ENCODE measurements around the gene RNF114. TPM values are rescaled to one million over a fixed set of nuclear protein-coding genes. Genes with fewer than 3 reads are reported as not detected.

Gene RNF114
- total and polyA plus RNA-seq, 2 donors (not counting 1 experiment from before 2014, with no cell fraction given): 65.2 to 70.2 TPM

GRCh38 chr20:49890471-49891361, 45.5 kb upstream of the RNF114 start:
- Histone ChIP-seq H3K4me1 (ENCODE audit: control insufficient read depth, extremely low read depth, insufficient read depth, low read length) (peaks cover 13% of the 10 kb centered on the region), H3K36me3 (ENCODE audit: control insufficient read depth, insufficient read depth, low read length) (peaks cover 6% of the 10 kb centered on the region), H3K4me2 (ENCODE audit: extremely low read depth, insufficient read depth, low read length) (no peak overlapping the region), H3K27me3 (ENCODE audit: control insufficient read depth, insufficient read depth, low read length) (no peaks in the 10 kb centered on the region), H3K9ac (ENCODE audit: insufficient read depth, low read length) (no peak overlapping the region), H3K27ac (ENCODE audit: insufficient read depth, low read length) (no peak overlapping the region), H4K20me1 (ENCODE audit: control insufficient read depth, extremely low read depth, insufficient read depth, low read length) (no peaks in the 10 kb centered on the region), H3K9me3 (ENCODE audit: control insufficient read depth, insufficient read depth, low read depth, low read length) (no peaks in the 10 kb centered on the region), H3K4me3 (replicated peaks in 1 of 4; ENCODE audit: control extremely low read depth in 1 of 4, insufficient read depth in 1 of 4, low read depth in 3 of 4, low read length in 4 of 4) (no peak overlapping the region), H2AFZ (ENCODE audit: low read length) (no peak overlapping the region), H3K79me2 (ENCODE audit: control insufficient read depth, insufficient read depth, low read length) (no peaks in the 10 kb centered on the region)
- DNase-seq (ENCODE audit: low read depth in 2 of 2): no peak
- TF ChIP-seq EZH2 (IDR thresholded peaks at IDR 0.05; ENCODE audit: low read length, missing control alignments) (no peak), CTCF (conservative IDR thresholded peaks at IDR 0.05 in 1 of 2, IDR thresholded peaks at IDR 0.05 in 1 of 2; ENCODE audit: low read depth in 1 of 2, low read length in 2 of 2) (no peak)

GRCh38 chr20:49891476-49892110, 44.6 kb upstream of the RNF114 start:
- Histone ChIP-seq H3K27me3 (ENCODE audit: control insufficient read depth, insufficient read depth, low read length) (no peaks in the 10 kb centered on the region), H3K9ac (ENCODE audit: insufficient read depth, low read length) (no peak overlapping the region), H2AFZ (ENCODE audit: low read length) (no peak overlapping the region), H3K4me2 (ENCODE audit: extremely low read depth, insufficient read depth, low read length) (no peak overlapping the region), H3K4me1 (ENCODE audit: control insufficient read depth, extremely low read depth, insufficient read depth, low read length) (peaks cover 13% of the 10 kb centered on the region), H3K36me3 (ENCODE audit: control insufficient read depth, insufficient read depth, low read length) (peaks cover 4% of the 10 kb centered on the region), H3K79me2 (ENCODE audit: control insufficient read depth, insufficient read depth, low read length) (no peaks in the 10 kb centered on the region), H4K20me1 (ENCODE audit: control insufficient read depth, extremely low read depth, insufficient read depth, low read length) (no peaks in the 10 kb centered on the region), H3K27ac (ENCODE audit: insufficient read depth, low read length) (no peak overlapping the region), H3K9me3 (ENCODE audit: control insufficient read depth, insufficient read depth, low read depth, low read length) (no peaks in the 10 kb centered on the region), H3K4me3 (replicated peaks in 1 of 4; ENCODE audit: control extremely low read depth in 1 of 4, insufficient read depth in 1 of 4, low read depth in 3 of 4, low read length in 4 of 4) (no peak overlapping the region)
- no peak for DNase-seq (ENCODE audit: low read depth in 2 of 2)
- TF ChIP-seq EZH2 (IDR thresholded peaks at IDR 0.05; ENCODE audit: low read length, missing control alignments) (no peak), CTCF (conservative IDR thresholded peaks at IDR 0.05 in 1 of 2, IDR thresholded peaks at IDR 0.05 in 1 of 2; ENCODE audit: low read depth in 1 of 2, low read length in 2 of 2) (no peak)

GRCh38 chr20:49892260-49892659, 43.9 kb upstream of the RNF114 start:
- Histone ChIP-seq H3K4me2 (ENCODE audit: extremely low read depth, insufficient read depth, low read length) (no peak overlapping the region), H3K4me3 (replicated peaks in 1 of 4; ENCODE audit: control extremely low read depth in 1 of 4, insufficient read depth in 1 of 4, low read depth in 3 of 4, low read length in 4 of 4) (no peak overlapping the region), H3K9me3 (ENCODE audit: control insufficient read depth, insufficient read depth, low read depth, low read length) (no peaks in the 10 kb centered on the region), H2AFZ (ENCODE audit: low read length) (no peak overlapping the region), H3K27me3 (ENCODE audit: control insufficient read depth, insufficient read depth, low read length) (no peaks in the 10 kb centered on the region), H3K79me2 (ENCODE audit: control insufficient read depth, insufficient read depth, low read length) (no peaks in the 10 kb centered on the region), H3K4me1 (ENCODE audit: control insufficient read depth, extremely low read depth, insufficient read depth, low read length) (peaks cover 13% of the 10 kb centered on the region), H3K36me3 (ENCODE audit: control insufficient read depth, insufficient read depth, low read length) (peaks cover 2% of the 10 kb centered on the region), H4K20me1 (ENCODE audit: control insufficient read depth, extremely low read depth, insufficient read depth, low read length) (no peaks in the 10 kb centered on the region), H3K27ac (ENCODE audit: insufficient read depth, low read length) (no peak overlapping the region), H3K9ac (ENCODE audit: insufficient read depth, low read length) (no peak overlapping the region)
- no peak for DNase-seq (ENCODE audit: low read depth in 2 of 2)
- TF ChIP-seq EZH2 (IDR thresholded peaks at IDR 0.05; ENCODE audit: low read length, missing control alignments) (no peak), CTCF (conservative IDR thresholded peaks at IDR 0.05 in 1 of 2, IDR thresholded peaks at IDR 0.05 in 1 of 2; ENCODE audit: low read depth in 1 of 2, low read length in 2 of 2) (no peak)
